GM19455 (cell line): ENCODE data around the gene KIAA1614.

Experiments
- ATAC-seq: cut with Tn5 transposase; IDR thresholded peaks from one replicate; pipeline ENCODE4 v1.9.1; 2021; ENCODE audit not compliant: unreplicated experiment

KIAA1614 gene

DNA sequence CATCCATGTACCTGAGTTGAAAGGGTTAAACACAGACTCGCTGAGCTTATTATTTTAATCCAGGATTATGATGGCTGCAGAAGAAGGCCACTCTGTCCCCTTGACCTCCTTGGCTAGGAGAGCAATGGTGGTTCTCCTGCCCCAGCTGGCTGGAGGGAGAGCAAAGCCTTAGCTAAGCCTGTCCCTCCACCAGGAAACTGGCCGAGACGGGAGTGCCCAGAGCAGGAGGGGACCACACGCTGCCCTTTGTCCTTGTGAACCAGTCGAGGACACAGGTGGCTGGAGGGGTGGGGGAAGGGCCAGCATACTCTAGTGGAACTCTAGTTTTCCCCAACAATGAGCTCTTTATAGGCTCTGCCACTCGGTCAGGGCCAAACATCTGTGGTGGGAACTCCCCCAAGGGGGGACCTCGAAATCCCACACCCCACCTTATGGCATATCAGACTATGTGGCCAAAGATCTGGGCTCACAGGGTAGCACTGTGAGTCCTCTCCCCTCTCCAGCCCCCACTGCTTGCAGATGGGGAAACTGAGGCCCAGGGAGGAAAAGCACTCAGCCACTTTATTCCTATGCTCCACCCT is 12.9 kb downstream of the KIAA1614 start:
- no peak for ATAC-seq

DNA sequence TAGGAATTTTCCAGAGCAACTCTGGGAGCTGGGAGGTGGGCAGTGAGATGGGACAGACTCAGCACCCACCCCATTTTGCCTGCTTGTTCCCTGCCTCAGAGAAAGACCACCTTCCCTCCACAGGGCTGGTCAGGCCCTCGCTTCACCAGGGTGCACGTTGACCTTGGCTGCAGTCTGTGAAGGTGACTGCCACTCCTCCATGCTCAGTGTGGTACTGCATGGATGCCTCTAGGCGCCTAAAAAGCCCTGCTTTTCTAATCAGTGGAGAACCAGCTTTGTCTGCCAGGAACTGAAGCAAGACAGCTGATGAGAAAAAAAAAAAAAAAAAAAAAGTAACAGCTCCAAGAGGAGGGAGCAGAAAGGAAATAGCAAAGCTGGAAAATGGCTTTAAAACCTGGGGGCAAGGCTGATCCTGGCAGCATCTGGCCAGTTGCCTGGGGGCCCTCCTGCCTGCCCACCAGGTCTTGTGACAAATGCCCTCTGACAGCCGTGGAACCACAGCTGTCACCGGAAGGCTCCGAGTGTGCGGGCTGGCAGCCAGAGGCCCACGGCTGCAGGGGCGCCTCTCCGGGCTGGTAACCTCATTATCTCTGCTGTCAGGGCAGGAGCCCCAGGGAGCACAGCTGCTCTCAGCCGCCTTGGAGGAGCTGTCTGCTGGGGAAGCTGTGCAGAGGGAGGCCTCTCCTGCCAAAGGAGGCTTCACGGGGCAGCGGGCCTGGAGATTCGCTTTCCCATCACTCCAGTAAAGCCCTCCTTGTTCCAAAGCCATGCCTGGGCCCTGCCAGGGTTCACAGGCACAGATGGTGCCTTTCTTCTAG is 13.7 kb downstream of the KIAA1614 start:
- no peak for ATAC-seq

DNA sequence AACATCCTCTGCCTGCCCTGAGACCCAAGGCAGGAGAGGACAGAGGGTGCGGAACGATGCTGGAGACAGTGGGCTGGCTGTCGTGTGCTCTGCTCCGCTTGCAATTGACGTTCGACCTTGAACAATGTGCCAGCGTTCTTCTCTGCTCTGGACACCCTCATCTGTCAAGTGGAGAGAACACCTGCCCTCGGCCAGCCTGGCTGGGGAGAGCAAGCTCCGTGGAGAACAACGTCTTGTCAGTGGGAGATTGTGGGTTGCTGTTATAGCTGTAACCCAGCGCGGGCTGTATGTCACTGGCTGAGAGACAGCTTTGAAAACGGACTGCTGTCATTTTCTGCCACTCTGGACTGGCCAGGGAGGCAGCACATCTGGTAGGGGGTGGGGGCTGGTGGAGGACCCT is 14.7 kb downstream of the KIAA1614 start:
- no peak for ATAC-seq

DNA sequence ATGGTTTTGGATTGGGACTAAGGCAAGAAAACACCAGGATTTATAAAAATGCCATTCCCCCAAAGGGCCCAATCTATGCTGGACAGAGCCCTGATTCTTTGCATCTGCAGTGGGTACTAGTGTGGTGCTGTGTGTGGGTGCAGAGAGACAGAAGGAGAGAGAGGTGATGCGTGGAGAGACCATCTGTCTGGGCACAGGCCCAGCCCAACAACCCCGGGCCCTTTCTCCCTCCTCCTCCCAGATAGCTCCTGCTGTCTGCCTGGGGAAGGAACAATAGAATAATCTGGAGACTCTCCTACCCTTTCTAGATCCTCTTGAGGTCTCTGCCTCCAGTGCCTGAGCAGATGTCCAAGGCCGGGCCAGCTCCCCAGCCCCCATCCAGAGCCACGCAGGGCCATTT is 15.1 kb downstream of the KIAA1614 start:
- no peak for ATAC-seq

DNA sequence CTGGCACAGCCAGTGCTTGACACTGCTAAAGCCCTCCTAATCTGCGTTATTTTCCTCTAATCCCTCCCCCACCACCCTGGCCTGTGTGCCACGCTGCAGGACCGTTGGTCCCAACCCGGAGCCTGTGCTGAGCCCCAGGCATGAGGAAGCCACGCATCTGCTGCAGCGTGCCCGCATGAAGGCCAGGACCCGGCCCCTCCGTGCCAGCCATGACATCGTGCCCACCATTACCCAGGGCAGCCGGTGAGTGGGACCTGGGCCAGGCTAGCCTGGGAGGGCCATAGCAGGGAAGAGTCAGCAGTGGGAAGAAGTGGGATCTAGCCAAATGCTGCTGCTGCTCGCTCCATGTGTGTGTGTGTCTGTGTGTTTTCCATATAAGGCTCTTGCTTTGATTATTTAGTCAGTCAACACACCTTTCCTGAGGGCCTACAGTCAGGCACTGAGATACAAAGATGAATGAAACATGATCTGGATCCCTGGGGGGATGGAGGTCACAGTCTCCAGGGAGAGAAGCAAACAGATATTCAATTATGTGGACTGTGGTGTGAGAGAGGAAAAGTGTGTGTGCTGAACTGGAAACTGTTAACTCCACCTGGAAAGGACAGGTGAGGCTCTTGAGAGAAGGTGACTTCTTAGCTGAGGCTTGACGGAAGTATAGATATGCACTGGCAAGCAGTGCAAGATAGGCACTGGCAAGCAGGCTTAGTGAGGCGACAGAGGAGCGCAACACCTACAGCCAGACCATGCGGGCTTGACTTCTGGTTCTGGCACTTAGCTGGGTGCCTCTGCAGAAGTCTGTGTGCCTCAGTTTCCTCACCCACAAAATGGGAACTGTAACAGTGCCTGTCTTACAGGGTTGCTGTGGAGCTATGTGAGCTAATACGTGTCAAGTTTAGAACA is 15.9 kb downstream of the KIAA1614 start:
- no peak for ATAC-seq

DNA sequence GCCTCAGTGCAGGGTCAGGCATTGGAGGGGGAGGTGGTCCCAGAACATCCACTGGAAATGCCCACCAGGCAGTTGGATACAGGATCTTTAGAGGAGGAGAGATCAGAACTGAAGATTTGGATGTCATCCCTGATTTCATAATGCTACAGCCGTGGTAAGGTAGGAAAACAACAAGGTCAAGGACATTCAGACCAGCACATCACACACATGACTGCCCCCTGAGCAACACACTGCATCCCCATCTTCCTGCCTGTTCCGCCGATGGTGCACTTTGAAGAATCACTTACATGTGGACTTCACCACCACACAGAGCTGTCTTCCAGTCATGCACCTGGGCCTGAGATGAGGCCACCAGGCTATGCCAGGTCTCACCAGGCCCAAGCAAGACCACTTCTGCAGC is 16.7 kb downstream of the KIAA1614 start:
- no peak for ATAC-seq

DNA sequence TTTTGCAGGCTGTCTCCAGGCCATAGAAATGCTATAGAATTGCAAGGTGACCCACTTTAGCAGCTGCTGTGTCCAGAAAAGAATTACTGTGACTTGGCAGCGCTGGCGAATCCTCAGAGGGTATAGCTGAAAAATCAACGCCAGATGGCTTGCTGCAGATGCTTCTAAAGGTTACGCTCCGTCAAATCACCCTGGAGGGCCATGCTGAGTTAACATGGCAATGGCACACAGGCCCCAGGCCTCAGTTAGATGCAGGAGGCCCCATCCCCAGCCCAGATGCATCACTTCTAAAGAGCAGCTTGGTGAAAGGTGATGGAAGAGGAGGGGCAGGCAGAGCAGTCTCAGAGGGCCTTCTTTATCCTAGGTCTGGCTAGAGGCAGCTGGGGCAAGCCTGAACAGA is 18.0 kb downstream of the KIAA1614 start:
- no peak for ATAC-seq

DNA sequence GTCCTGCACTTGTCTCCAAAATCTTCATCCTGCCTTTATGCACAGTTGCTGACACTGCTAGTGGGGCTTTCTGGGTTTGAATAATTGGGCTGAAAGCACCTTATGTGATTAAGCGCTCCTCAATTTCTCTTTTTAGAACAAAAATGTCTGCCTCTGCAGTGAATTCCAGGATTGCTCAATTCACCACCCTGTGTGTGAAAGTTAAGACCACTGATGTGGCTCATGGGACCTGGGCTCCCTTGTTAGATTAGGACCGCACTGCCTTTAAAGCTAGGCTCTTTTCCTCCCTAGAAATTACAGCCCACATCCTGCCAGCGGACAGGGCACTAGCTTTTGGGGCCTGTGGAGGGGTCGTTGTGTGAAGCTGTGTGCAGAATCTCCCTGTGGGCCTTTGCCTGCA is 18.8 kb downstream of the KIAA1614 start:
- ATAC-seq = no peak

DNA sequence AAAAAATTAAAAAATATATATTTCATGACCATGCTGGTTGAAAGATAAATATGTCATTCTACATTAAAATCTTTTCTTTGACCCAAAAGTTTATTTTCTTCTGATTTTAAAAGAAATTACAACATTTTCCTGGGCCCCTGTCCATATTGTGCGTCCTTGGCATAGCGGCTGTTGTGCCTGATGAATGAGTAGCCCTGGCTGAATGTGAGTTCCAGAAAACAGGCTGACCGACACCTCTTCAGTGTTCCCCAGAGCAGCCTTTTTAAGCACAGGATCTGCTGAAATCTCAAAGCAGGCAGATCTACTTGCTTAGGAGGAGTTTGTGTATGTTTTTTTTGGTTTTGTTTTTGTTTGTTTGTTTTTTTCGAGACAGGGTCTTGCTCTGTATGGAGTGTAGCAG is 19.7 kb downstream of the KIAA1614 start:
- no peak for ATAC-seq

DNA sequence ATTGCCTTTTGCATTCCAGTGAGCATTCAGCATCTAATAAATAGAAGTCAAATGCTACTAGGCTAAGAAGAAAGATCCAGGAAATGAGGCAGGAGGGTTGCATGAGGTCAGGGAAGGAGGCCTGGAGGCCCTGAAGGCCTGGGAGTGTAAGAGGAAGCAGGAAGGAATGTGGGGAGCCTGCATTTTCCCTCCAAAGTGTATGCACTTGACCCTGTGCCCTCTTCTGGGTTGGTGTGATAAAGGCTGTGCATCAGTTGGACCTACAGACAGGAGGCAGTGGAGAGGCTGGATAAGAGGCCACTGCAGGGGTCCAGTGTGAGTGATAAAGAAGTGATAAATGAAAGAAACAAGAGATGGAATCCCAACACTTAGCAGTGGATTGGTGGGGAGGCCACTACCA is 20.4 kb downstream of the KIAA1614 start:
- ATAC-seq = no peak

DNA sequence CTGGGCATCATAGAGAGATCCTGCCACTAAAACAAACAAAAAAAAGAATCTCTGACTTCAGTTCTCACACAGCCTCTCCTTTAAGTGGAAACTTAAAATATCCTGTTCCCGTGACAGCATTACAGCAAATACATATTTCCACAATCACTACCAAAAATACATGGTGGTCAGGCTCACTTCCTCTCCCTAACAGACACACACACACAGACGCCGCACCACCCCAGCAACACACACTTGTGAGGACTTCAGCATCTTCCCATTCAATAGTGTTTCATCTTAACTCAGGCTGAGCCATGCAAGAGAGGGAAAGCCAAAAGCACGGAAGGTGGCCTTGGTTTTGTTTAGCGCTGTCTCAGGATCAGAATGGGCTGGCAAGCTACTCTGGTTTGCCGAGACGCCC is 21.9 kb downstream of the KIAA1614 start:
- ATAC-seq = no peak

DNA sequence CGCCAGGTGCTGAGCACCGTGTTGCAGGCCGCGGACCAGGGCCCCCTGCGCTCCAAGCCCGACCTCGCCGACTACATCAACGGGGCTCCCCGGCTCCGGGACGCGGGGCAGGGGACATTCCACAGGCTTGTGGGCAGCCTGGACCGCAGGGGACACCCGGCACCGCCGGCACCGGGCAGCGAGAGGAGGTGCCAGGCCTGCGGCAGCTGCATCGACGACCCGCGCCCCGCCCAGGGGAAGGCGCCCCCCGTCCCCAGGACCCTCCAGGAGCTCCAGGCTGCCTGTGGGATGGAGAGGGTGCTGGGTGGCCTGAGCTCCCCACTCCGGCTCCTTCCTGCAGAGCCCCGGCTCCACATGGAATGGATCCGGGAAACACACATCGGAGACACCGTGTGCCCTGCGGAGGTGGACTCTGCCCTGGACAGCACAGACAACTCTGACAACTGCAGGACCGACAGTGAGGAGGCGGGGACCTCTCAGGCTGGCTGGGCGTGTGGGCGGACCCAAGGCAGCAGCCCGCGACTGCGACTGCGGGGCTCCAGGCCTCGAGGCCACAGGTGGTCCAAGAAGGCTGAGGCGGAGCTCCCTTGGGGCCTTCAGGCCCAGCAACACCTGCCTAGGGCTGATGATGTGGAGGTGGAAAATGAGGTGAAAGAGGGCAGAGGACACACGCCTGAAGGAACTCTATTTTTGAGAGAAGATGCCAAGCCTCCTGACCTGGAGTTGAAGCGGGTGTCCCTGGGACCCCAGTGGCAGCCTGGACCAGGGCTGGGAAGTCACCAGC is 22.8 kb downstream of the KIAA1614 start:
- no peak for ATAC-seq

DNA sequence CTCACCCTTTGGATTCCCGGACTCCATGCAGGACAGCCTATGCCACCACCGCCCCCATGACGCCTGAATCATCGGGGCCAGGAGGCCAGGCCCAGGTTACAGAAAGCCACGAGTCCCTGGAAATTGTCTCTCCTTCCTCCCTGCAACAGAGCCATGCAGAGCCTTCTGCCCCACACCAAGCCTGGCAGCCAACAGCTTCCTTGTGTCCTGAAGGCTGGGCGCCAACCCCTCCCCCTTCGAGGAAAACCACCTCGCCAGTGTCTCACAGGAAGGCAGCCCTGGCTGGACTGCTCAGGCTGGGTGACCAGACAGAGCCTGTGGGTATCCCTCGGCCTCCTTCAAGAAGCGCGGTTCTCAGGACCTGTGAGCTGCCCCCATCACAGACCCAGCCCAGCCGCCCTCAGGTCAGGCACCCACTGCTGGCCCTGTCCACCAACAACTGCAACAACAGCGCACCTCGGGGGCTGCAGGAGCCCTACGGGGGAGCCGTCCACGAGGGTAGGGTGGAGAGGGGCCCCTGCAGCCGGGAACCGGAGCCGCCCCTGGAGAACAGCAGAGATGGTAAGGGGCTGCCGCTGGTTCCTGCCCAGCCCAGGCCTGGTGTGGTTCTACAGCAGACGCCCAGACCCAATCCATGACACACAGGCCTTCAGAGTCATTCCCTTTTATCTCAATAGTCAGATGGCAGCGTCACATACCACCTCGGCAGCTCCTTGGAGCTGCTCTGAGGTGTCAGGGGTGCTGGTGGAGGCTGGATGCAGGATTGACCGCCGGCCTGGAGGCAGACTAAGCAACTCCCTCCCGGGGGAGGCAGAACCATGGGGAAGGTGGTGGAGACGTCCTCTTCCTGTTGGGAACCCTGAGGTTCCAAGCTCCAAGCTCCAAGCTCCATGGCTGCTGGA is 23.7 kb downstream of the KIAA1614 start:
- no peak for ATAC-seq

DNA sequence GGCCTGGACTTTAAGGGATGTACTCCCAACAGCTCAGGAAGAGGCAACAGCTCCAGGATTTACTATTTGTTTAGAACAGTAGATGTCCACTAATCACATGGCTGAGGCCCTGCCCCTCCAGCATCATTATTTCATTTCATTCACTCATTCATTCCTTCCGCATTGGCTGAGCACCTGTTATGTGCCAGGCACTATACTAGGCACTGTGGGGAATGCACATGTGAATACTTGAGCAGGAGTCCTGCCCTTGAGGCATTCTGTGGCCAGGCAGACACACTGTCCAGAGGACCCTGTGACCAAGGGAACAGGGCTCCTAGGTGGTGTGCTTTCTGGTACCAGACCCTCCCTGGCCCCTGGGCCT is 24.3 kb downstream of the KIAA1614 start:
- no peak for ATAC-seq

DNA sequence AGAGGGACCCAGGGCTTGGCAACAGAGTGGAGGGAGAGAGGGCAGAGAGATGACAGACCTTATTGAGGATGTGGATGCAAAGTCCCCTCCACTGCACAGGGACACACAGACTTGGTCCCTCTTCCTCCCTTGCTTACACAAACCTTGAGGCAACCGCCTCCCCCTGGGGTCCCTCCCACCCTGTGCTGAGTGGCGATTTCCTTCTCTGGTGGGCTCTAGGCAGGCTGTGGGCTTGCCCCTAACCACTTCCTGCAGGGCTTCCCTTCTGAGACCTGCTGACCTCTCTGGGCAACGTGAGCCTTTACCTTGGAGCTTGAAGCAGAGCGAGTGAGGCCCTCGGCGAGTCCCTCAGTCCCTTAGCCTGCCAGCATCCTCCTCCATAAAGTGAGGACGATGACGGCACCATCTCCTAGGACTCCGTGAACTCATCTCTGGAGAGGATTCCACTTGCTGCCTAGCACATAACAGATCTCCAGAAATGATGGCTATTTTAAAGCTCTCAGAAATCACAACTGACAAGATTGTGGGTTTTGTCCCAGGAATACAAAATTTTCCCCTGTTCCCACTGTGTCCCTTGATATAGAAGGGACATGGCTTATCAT is 25.0 kb downstream of the KIAA1614 start:
- no peak for ATAC-seq

DNA sequence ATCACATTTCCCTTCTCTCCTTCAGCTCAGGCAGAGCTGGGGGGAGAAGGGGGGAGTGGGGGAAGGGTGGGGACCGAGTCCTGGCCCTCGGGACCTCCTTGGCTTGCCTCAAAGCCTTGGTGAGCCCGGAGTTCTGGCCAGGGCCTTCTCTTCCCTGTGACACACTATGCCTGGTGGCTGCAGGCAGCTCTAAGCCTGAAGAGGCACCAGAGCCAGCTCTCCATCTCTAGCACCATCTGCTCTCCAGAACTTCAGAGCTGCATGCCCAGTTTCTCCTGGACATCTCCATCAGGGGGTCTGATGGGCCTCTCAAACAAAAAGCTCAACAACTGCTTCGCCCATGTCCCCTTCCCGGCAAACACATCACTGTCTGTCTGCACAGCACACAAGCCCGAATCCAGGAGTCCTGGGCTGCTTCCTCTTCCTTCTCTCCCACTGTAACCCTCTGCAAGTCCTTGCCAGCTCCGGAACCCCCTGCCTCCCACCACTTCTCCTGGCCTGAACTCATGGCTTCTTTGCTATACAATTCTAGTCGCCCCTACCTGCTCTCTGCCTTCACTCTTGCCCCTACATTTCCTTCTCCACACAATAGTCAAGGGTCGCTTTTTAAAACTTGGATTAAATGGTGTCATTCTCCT is 26.5 kb downstream of the KIAA1614 start:
- no peak for ATAC-seq

DNA sequence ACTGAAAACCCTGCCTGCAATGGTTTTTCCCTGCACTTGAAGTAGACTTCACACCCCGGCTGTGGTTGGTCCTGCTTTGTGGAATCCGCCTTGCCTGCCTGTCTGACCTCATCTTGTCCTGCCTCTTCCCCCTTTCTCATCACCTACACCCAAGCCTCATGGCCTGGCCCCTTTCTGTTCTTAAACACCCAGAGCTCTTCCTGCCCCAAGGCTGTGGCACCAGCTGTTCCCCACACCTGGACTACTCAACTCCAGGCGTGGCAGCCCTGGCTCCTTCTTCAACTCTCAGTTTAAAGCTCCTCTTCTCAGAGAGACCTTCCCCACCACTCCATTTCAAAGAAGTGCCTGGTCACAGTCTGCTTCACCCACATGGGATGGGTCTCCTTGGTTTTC is 27.0 kb downstream of the KIAA1614 start:
- ATAC-seq = no peak

DNA sequence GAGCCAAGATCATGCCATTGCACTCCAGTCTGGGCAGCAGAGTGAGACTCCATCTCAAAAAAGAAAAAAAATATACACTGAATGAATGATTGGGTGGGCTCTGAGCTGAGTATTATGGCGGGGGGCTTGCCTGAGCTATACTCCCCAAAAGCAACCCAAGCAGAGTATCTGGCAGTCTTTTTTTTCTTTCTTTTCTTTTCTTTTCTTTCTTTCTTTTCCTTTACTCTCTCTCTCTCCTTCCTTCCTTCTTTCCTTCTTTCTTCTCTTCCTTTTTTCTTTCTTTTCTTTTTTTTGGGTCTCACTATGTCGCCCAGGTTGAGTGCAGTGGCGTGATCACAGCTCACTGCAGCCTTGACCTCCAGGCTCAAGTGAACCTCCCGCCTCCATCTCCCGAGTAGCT is 27.7 kb downstream of the KIAA1614 start:
- no peak for ATAC-seq

DNA sequence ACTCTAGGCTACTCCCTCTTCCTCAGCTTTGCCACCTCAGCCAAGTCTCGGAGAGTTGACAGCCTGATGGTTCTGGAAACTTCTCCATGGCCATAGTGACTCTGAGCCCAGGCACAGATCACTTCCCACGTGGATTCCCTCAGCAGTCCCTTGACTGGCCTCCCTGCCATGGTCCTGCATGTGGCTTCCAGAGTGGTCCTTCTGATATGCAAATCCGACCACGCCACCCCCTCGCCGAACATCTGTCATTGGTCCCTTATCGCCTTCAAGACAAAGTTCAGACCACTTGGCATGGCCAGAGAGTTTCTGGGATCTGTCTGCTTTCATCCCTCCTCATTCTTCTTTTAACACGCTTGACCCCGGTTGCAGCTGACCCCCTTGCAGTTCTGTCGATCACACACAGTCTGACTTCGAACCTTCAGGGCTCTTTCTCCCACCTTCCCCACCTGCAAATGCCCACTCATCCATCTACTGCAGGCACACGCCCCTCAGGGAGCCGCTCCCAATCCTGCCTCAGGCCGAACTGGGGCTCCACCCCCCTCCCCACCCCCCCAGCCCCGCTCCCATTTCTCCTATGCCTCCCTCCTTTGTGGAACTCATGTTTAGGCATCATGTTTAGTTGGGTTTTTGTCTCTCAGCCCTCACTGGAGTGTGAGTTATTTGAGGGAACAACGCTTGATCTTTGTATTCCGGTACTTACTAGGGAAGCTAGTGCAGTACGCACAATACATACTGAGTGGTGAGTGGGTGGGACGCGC is 29.0 kb downstream of the KIAA1614 start:
- no peak for ATAC-seq
